GM21576 (cell line): ENCODE data around the gene APOL6.
"Not testable (repeated sequence)": the region's sequence is repeated elsewhere in the genome, so short reads cannot be mapped to it uniquely, and the experiment has no call there.

Source experiments
- ATAC-seq: cut with Tn5 transposase; IDR thresholded peaks from one replicate; pipeline ENCODE4 v1.9.1; 2021; ENCODE audit warnings: mild to moderate bottlenecking, moderate library complexity; ENCODE audit not compliant: unreplicated experiment

The APOL6 gene

GRCh38 chr22:35674335-35674734 is 26.1 kb downstream of the APOL6 start:
- ATAC-seq = no peak

GRCh38 chr22:35676065-35676464 is 27.8 kb downstream of the APOL6 start:
- ATAC-seq = not testable (repeated sequence)

- no peak for ATAC-seq
These were observed 29.4 kb downstream of the APOL6 start for GRCh38 chr22:35677460-35678187.

- ATAC-seq = no peak
These were observed 30.6 kb downstream of the APOL6 start for GRCh38 chr22:35678836-35679235.

- ATAC-seq = not testable (repeated sequence)
These were observed 31.2 kb downstream of the APOL6 start for GRCh38 chr22:35679492-35679891.

GRCh38 chr22:35681454-35682052 is 33.3 kb downstream of the APOL6 start:
- no peak for ATAC-seq

GRCh38 chr22:35683560-35683959 is 35.3 kb downstream of the APOL6 start:
- no peak for ATAC-seq

- no peak for ATAC-seq
These were observed 36.0 kb downstream of the APOL6 start for GRCh38 chr22:35684270-35684700.

GRCh38 chr22:35684732-35685131 is 36.5 kb downstream of the APOL6 start:
- no peak for ATAC-seq

- no peak for ATAC-seq
These were observed 37.5 kb downstream of the APOL6 start for GRCh38 chr22:35685731-35686130.

GRCh38 chr22:35686298-35686697 is 38.1 kb downstream of the APOL6 start:
- no peak for ATAC-seq

- no peak for ATAC-seq
These were observed 39.2 kb downstream of the APOL6 start for GRCh38 chr22:35687461-35687860.

GRCh38 chr22:35688913-35689675 is 40.8 kb downstream of the APOL6 start:
- no peak for ATAC-seq

GRCh38 chr22:35690001-35690400 is 41.8 kb downstream of the APOL6 start:
- no peak for ATAC-seq

- no peak for ATAC-seq
These were observed 47.0 kb downstream of the APOL6 start for GRCh38 chr22:35695202-35695601.

- no peak for ATAC-seq
These were observed 48.9 kb downstream of the APOL6 start for GRCh38 chr22:35697142-35697541.

GRCh38 chr22:35699852-35700251 is 51.6 kb downstream of the APOL6 start:
- ATAC-seq = not testable (repeated sequence)

GRCh38 chr22:35703861-35704584 is 55.8 kb downstream of the APOL6 start:
- no peak for ATAC-seq

GRCh38 chr22:35705141-35705540 is 56.9 kb downstream of the APOL6 start:
- ATAC-seq = no peak

GRCh38 chr22:35708453-35708852 is 60.2 kb downstream of the APOL6 start:
- ATAC-seq = no peak

- no peak for ATAC-seq
These were observed 60.7 kb downstream of the APOL6 start for GRCh38 chr22:35708917-35709316.
